HS-5 (cell line): ENCODE measurements around the gene TVP23A.

Source experiments
- DNase-seq: peaks from one replicate; pipeline ENCODE4 v3.0.0-alpha.2; 2012; ENCODE audit warnings: low read depth

TVP23A gene

GRCh38 chr16:10817963-10818941 lies at the start of gene TVP23A:
Gene TVP23A, minus strand, starts transcription at chr16:10818794. Its CDS starts 301 bp downstream, at chr16:10818493.
- no peak for DNase-seq

GRCh38 chr16:10868104-10868595 lies 49.6 kb upstream of the TVP23A start:
- DNase-seq = no peak

GRCh38 chr16:10867199-10867598 lies 48.6 kb upstream of the TVP23A start:
- no peak for DNase-seq

GRCh38 chr16:10865991-10866966 lies 47.7 kb upstream of the TVP23A start:
- no peak for DNase-seq

GRCh38 chr16:10862438-10862837 lies 43.8 kb upstream of the TVP23A start:
- peak; percentile 90 for DNase-seq

GRCh38 chr16:10859658-10860057 lies 41.1 kb upstream of the TVP23A start:
- DNase-seq = no peak

- no peak for DNase-seq
These were observed 40.4 kb upstream of the TVP23A start for GRCh38 chr16:10859020-10859419.

- no peak for DNase-seq
These were observed 39.6 kb upstream of the TVP23A start for GRCh38 chr16:10858203-10858602.

- DNase-seq = no peak
These were observed 37.4 kb upstream of the TVP23A start for GRCh38 chr16:10856042-10856441.

- no peak for DNase-seq
These were observed 34.4 kb upstream of the TVP23A start for GRCh38 chr16:10852948-10853347.

GRCh38 chr16:10852286-10852685 lies 33.7 kb upstream of the TVP23A start:
- DNase-seq = no peak

- no peak for DNase-seq
These were observed 32.9 kb upstream of the TVP23A start for GRCh38 chr16:10851512-10851911.

GRCh38 chr16:10850478-10850850 lies 31.9 kb upstream of the TVP23A start:
- no peak for DNase-seq

- no peak for DNase-seq
These were observed 31.3 kb upstream of the TVP23A start for GRCh38 chr16:10849736-10850477.

GRCh38 chr16:10847176-10847575 lies 28.6 kb upstream of the TVP23A start:
- no peak for DNase-seq

GRCh38 chr16:10846213-10846998 lies 27.8 kb upstream of the TVP23A start:
- no peak for DNase-seq

GRCh38 chr16:10840703-10841102 lies 22.1 kb upstream of the TVP23A start:
- no peak for DNase-seq

GRCh38 chr16:10839279-10839666 lies 20.7 kb upstream of the TVP23A start:
- no peak for DNase-seq

GRCh38 chr16:10838621-10839278 lies 20.2 kb upstream of the TVP23A start:
- no peak for DNase-seq

GRCh38 chr16:10836174-10836853 lies 17.7 kb upstream of the TVP23A start:
- DNase-seq = no peak
